22Rv1 (cell line): Measurements from ENCODE around the gene TF.

Experiments used
- ZFX ChIP-seq: fragments of 450-650 bp; IDR thresholded peaks from 2 replicates; pipeline ENCODE4 v1.6.1; 2017; ENCODE audit warnings: antibody characterized with exemption, borderline replicate concordance
- TF ChIP-seq, protein P1 (sequence below): fragments of 450-650 bp; IDR thresholded peaks from 2 replicates; pipeline ENCODE4 v1.5.1; 2017; ENCODE audit warnings: mild to moderate bottlenecking

- TF ChIP-seq, protein P1, sequence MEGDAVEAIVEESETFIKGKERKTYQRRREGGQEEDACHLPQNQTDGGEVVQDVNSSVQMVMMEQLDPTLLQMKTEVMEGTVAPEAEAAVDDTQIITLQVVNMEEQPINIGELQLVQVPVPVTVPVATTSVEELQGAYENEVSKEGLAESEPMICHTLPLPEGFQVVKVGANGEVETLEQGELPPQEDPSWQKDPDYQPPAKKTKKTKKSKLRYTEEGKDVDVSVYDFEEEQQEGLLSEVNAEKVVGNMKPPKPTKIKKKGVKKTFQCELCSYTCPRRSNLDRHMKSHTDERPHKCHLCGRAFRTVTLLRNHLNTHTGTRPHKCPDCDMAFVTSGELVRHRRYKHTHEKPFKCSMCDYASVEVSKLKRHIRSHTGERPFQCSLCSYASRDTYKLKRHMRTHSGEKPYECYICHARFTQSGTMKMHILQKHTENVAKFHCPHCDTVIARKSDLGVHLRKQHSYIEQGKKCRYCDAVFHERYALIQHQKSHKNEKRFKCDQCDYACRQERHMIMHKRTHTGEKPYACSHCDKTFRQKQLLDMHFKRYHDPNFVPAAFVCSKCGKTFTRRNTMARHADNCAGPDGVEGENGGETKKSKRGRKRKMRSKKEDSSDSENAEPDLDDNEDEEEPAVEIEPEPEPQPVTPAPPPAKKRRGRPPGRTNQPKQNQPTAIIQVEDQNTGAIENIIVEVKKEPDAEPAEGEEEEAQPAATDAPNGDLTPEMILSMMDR = no peak
- TF ChIP-seq ZFX = no peak
Measured at GRCh38 chr3:133782454-133782853, 36.3 kb downstream of the TF start.
